IMR-90 (cell line): ENCODE results near the gene SLC38A3. TPM values are rescaled to one million over a fixed set of nuclear protein-coding genes. Genes with fewer than 3 reads are reported as not detected.
A peak's percentile ranks its signal among the peaks of the same experiment; 100 is the strongest.

Source experiments
- ATAC-seq: fragments of 200-7000 bp; cut with Tn5 transposase; 2 replicates; pipeline ENCODE4 v1.9.1; 2020; ENCODE audit warnings: low read depth, mild to moderate bottlenecking, moderate library complexity
- BruUV-seq: library from RNA; stranded (reverse); fragments of 400-500 nt; replicated peaks from 2 replicates; lab custom pipeline; 2021; lab: Mats Ljungman, UMichigan
- CTCF ChIA-PET: fragments of 300-600 bp; formaldehyde crosslinking; extraction: SDS; loops from one replicate; lab custom pipeline; 2021; ENCODE audit warnings: antibody characterized with exemption; lab: Yijun Ruan, JAX
- POLR2A ChIA-PET: fragments of 300-600 bp; sonication (Branson Sonifier 250); formaldehyde crosslinking; loops from one replicate; lab custom pipeline; 2022; ENCODE audit warnings: antibody characterized with exemption; ENCODE audit not compliant: unreplicated experiment; lab: Charles Lee
- DNase-seq: peaks from one replicate; pipeline ENCODE4 v3.0.0; 2013
- H2AFZ ChIP-seq: replicated peaks from 2 replicates; pipeline ENCODE3; 2013; ENCODE audit warnings: low read length, mild to moderate bottlenecking; ENCODE audit not compliant: poor library complexity
- H2AK5ac ChIP-seq: 2 replicates; pipeline ENCODE4 v1.6.1; 2013; ENCODE audit warnings: low read depth, low read length, inconsistent platforms
- H2AK9ac ChIP-seq: replicated peaks from 2 replicates; pipeline ENCODE3; 2013; ENCODE audit warnings: mild to moderate bottlenecking, low read depth, low read length, moderate library complexity; ENCODE audit not compliant: poor library complexity
- H2BK120ac ChIP-seq: 2 replicates; pipeline ENCODE4 v1.6.1; 2013; ENCODE audit warnings: low read depth, low read length, inconsistent platforms
- H2BK15ac ChIP-seq: 3 replicates; pipeline ENCODE4 v1.6.1; 2013; ENCODE audit warnings: low read depth, low read length, inconsistent platforms
- H2BK20ac ChIP-seq: 2 replicates; pipeline ENCODE4 v1.6.1; 2013; ENCODE audit warnings: low read depth, mild to moderate bottlenecking, inconsistent platforms, low read length, moderate library complexity
- H2BK5ac ChIP-seq: 2 replicates; pipeline ENCODE4 v1.6.1; 2013; ENCODE audit warnings: mild to moderate bottlenecking, low read depth, low read length, inconsistent platforms; ENCODE audit not compliant: poor library complexity, severe bottlenecking
- H3K14ac ChIP-seq: replicated peaks from 2 replicates; pipeline ENCODE4 v1.6.1; 2013; ENCODE audit warnings: low read depth, low read length, inconsistent platforms
- H3K18ac ChIP-seq: 2 replicates; pipeline ENCODE4 v1.6.1; 2013; ENCODE audit warnings: low read depth, low read length, control low read depth
- H3K23ac ChIP-seq: 2 replicates; pipeline ENCODE4 v1.6.1; 2013; ENCODE audit warnings: low read depth, low read length, inconsistent platforms
- H3K27ac ChIP-seq: 2 replicates; pipeline ENCODE4 v1.5.1; 2013; ENCODE audit warnings: mild to moderate bottlenecking, control low read depth, low read length; ENCODE audit not compliant: insufficient read depth
- H3K27me3 ChIP-seq: 2 replicates; pipeline ENCODE4 v1.6.1; 2013; ENCODE audit warnings: low read length; ENCODE audit not compliant: control insufficient read depth, insufficient read depth
- H3K36me3 ChIP-seq: 2 replicates; pipeline ENCODE4 v1.6.1; 2013; ENCODE audit warnings: low read length, mixed read lengths; ENCODE audit not compliant: control insufficient read depth, insufficient read depth
- H3K4ac ChIP-seq: 2 replicates; pipeline ENCODE4 v1.6.1; 2013; ENCODE audit warnings: low read depth, low read length, inconsistent platforms
- H3K4me1 ChIP-seq: 2 replicates; pipeline ENCODE4 v1.6.1; 2013; ENCODE audit warnings: low read length, mixed read lengths; ENCODE audit not compliant: control insufficient read depth, insufficient read depth
- H3K4me2 ChIP-seq: 2 replicates; pipeline ENCODE4 v1.6.1; 2013; ENCODE audit warnings: low read depth, mild to moderate bottlenecking, control low read depth, low read length, moderate library complexity
- H3K4me3 ChIP-seq: 2 replicates; pipeline ENCODE4 v1.5.1; 2013; ENCODE audit warnings: low read depth, mild to moderate bottlenecking, control low read depth, low read length, moderate library complexity; ENCODE audit not compliant: insufficient read depth
- H3K56ac ChIP-seq: 2 replicates; pipeline ENCODE4 v1.6.1; 2013; ENCODE audit warnings: low read length, inconsistent platforms; ENCODE audit not compliant: insufficient read depth; ENCODE audit errors: extremely low read depth
- H3K79me1 ChIP-seq, 2 experiments: 2 replicates each; pipeline ENCODE4 v1.6.1; 2013; ENCODE audit warnings: low read length in 2 of 2, inconsistent platforms in 1 of 2, low read depth in 1 of 2
- H3K9ac ChIP-seq: 2 replicates; pipeline ENCODE4 v1.6.1; 2013; ENCODE audit warnings: low read depth, low read length, control low read depth
- H3K9me1 ChIP-seq: 2 replicates; pipeline ENCODE4 v1.6.1; 2013; ENCODE audit warnings: low read length, inconsistent platforms; ENCODE audit not compliant: insufficient read depth
- H3K9me3 ChIP-seq: 2 replicates; pipeline ENCODE4 v1.6.1; 2013; ENCODE audit warnings: low read length; ENCODE audit not compliant: control insufficient read depth, insufficient read depth
- H4K20me1 ChIP-seq: 2 replicates; pipeline ENCODE4 v1.6.1; 2013; ENCODE audit warnings: low read length, inconsistent platforms; ENCODE audit not compliant: insufficient read depth
- H4K5ac ChIP-seq: 2 replicates; pipeline ENCODE4 v1.6.1; 2013; ENCODE audit warnings: mild to moderate bottlenecking, low read depth, low read length, control low read depth
- H4K8ac ChIP-seq, 2 experiments: 2 replicates each; pipeline ENCODE4 v1.6.1; 2013; ENCODE audit warnings: low read depth in 2 of 2, low read length in 2 of 2, control low read depth in 1 of 2, inconsistent platforms in 1 of 2
- H4K91ac ChIP-seq: 2 replicates; pipeline ENCODE4 v1.6.1; 2013; ENCODE audit warnings: low read depth, low read length, inconsistent platforms; ENCODE audit not compliant: insufficient read depth
- CHD1 ChIP-seq: IDR thresholded peaks from 2 replicates; pipeline ENCODE4 v1.6.1; 2012; ENCODE audit warnings: low read depth, low read length, improper control_type of control experiment
- CTCF ChIP-seq: conservative IDR thresholded peaks from 2 replicates; pipeline ENCODE4 v1.5.1; 2012; ENCODE audit warnings: mild to moderate bottlenecking, low read depth, low read length, improper control_type of control experiment
- MAFK ChIP-seq: IDR thresholded peaks from 2 replicates; pipeline ENCODE4 v1.6.1; 2012; ENCODE audit warnings: low read depth, low read length, improper control_type of control experiment
- POLR2A ChIP-seq: IDR thresholded peaks from 2 replicates; pipeline ENCODE4 v1.6.1; 2012; ENCODE audit warnings: mild to moderate bottlenecking, low read depth, low read length
- RFX5 ChIP-seq: IDR thresholded peaks from 2 replicates; pipeline ENCODE4 v1.8.0; 2012; ENCODE audit warnings: low read depth, mild to moderate bottlenecking, low read length, moderate library complexity
- USF2 ChIP-seq: fragments of 150-350 bp; IDR thresholded peaks from 2 replicates; pipeline ENCODE4 v1.6.1; 2017; ENCODE audit warnings: mild to moderate bottlenecking, antibody characterized with exemption, low read length, low read depth
- WGBS, 2 experiments: methylation state at CpG; one replicate each; pipeline versions ENCODE4 v1.1.5 to v1.1.7; 2013; ENCODE audit warnings: missing lambda C conversion rate in 2 of 2; ENCODE audit not compliant: insufficient read length in 1 of 2; ENCODE audit errors: extremely low coverage in 2 of 2; 5-methylcytosine and 5-hydroxymethylcytosine counted together
- dilution Hi-C: fragments of 300-500 bp; cut with HindIII; formaldehyde crosslinking; loops from one replicate; pipeline ENCODE4 v1.14.3; 2018; ENCODE audit warnings: low sequenced_read_pairs; ENCODE audit not compliant: unreplicated experiment
- in situ Hi-C: fragments of 300-500 bp; cut with MboI; formaldehyde crosslinking; loops from 3 replicates; pipeline ENCODE4 v1.14.3; 2019; ENCODE audit warnings: low sequenced_read_pairs, inconsistent platforms, mixed read lengths
- intact Hi-C: fragments of 100-400 bp; cut with micrococcal nuclease; formaldehyde crosslinking; loops from 2 replicates; pipeline ENCODE4 v1.10.0; 2022
- polyA plus RNA-seq, 3 experiments: library from polyadenylated mRNA; depleted of rRNA; stranded (reverse); fragments of >200 nt; gene quantifications; 2 replicates each; pipeline ENCODE4 v1.2.3, GENCODE V29; 2012; ENCODE audit warnings: low replicate concordance in 1 of 3
- total RNA-seq: library from RNA; depleted of rRNA; stranded (reverse); fragments of >200 nt; gene quantifications from 2 replicates; pipeline ENCODE4 v1.2.3, GENCODE V29; 2012

SLC38A3 gene
- total and polyA plus RNA-seq, 2 of the 4 experiments (the other 2 are of a cell fraction), result 0.12 to 0.36 TPM

- H3K36me3 ChIP-seq, result no peaks in the 10 kb centered on the region
- CTCF ChIA-PET, result interaction anchor here (0.5 kb wide), 1 partner anchor 29 kb away, joined by 3 read pairs; no protein-coding TSS in a partner anchor
- H3K56ac ChIP-seq, result no peak overlapping the region
- peak overlapping the region; percentile 94 to 99; a peak in 3 of 4 replicates for H4K8ac ChIP-seq
- H3K4ac ChIP-seq, result peak overlapping the region; percentile 100
- ATAC-seq (no peak), DNase-seq (no peak)
- H3K9me3 ChIP-seq, result no peaks in the 10 kb centered on the region
- peaks cover 48% of the 10 kb centered on the region for H3K9me1 ChIP-seq
- peaks cover 68% of the 10 kb centered on the region for H3K4me1 ChIP-seq
- 0 out of 2 replicates have a peak overlapping the region, but pooled peaks have one; percentile 52 for H3K23ac ChIP-seq
- peak overlapping the region; percentile 93; the same call in 1 of the 2 replicates for H3K14ac ChIP-seq
- peaks cover 4 to 63% of the 10 kb centered on the region in 2 experiments; a peak in 3 of 4 replicates for H3K79me1 ChIP-seq
- peak overlapping the region; percentile 44 for H2AFZ ChIP-seq
- dilution Hi-C loops (no loop called here), intact Hi-C loops (no loop called here), in situ Hi-C loops (no loop called here)
- POLR2A ChIA-PET, result no interaction called here
- H3K4me2 ChIP-seq, result no peak overlapping the region
- H2BK20ac ChIP-seq, result peak overlapping the region; percentile 96
- H2BK120ac ChIP-seq, result peak overlapping the region; percentile 97
- WGBS, 2 experiments, result 88% methylated on average over 6 of the region's 6 CpGs; no CpG with 5 or more reads in 1 of the 2 experiments
- no TSS peak for BruUV-seq
- H3K18ac ChIP-seq, result peak overlapping the region; percentile 28; the same call in 1 of the 2 replicates
- TF ChIP-seq CHD1 (no peak), CTCF (no peak), POLR2A (no peak), MAFK (no peak), RFX5 (no peak), USF2 (no peak)
- H2BK15ac ChIP-seq, result peak overlapping the region; percentile 97; the same call in 1 of the 3 replicates
- peak overlapping the region; percentile 97 for H3K27ac ChIP-seq
- H3K9ac ChIP-seq, result peak overlapping the region; percentile 61; the same call in 1 of the 2 replicates
- H4K5ac ChIP-seq, result peak overlapping the region; percentile 94
- peak overlapping the region; percentile 85 for H2BK5ac ChIP-seq
- peak overlapping the region; percentile 100 for H2AK5ac ChIP-seq
- H4K91ac ChIP-seq, result peak overlapping the region; percentile 99
- H3K27me3 ChIP-seq, result no peaks in the 10 kb centered on the region
- no peak overlapping the region for H3K4me3 ChIP-seq
- no peaks in the 10 kb centered on the region for H4K20me1 ChIP-seq
- H2AK9ac ChIP-seq, result peak overlapping the region; percentile 97
These were observed 60.9 kb downstream of the SLC38A3 start for GRCh38 chr3:50266017-50266416.
